HL-60/S4 treated with retinoic acid at 250 ng/mL for 4 days and 3 days (cell line): ENCODE results near the gene UBTD1.
"Not testable (repeated sequence)": the region's sequence is repeated elsewhere in the genome, so short reads cannot be mapped to it uniquely, and the experiment has no call there.

Experiments
- in situ Hi-C: fragments of 300-500 bp; cut with MboI; formaldehyde crosslinking; loops from 2 replicates; pipeline ENCODE4 v1.7.0; 2022; ENCODE audit warnings: low sequenced_read_pairs

UBTD1 gene

DNA sequence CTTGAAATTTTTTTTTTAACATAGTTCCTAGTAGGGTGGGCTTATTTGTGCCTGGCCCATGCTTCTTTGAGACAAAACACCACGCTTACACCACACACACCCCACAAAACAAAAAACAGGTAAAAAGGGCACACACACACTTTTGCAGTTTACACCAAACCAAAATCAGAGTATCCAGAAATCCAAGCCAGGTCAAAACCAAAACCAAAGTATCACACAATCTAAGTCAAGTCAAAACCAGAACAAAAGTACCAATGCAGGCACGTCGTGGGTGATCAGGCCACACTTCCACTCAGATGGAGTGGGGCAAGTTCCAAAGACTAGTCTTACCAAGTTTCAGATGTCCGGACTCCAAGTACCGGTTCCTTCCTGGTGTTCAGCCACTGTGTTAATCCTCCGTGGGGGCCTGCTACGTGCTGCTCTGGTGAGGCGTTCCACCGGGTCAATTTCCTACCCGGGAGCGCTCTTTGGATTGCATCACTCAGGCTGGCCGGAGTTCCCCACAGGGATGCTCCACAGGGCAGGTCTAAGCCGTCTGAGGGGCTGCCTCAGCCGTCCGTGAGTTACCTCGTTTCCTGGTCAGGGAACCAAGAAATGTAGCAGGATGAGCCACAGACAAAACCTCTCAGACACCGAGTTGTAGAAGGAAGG is 62.1 kb downstream of the UBTD1 start:
- in situ Hi-C loops, result not testable (repeated sequence)

DNA sequence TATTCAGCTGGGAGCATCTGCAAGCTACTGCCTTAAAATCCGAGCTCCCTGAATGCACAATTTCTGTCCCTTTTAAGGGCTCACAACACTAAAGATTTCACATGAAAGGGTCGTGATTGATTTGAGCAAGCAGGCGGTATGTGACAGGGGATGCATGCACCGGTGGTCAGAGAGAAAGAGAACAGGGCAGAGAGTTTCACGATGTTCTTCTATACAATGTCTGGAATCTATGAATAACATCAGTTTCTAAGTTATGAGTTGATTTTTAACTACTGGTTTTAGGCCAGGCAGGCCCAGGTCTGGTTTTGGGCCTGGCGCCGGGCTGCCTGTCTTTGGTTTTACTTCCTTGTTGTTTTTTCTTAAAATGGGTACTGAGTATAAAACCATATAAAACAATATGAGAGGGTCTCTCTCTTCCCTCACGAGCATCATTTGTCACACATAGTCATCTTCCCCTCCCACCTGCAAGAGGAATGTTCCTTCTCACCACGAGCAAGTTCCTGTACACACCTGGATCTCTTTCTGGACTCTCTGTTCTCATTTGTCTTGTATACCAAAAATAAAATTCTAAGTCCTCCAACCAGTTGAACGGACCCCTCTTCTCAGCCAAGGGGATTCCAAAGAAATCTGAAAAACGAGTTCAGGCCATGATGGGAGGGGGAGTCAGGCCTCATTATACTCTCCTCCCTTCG is 62.8 kb downstream of the UBTD1 start:
- in situ Hi-C loops, result not testable (repeated sequence)

GRCh38 chr10:97562329-97562728 is 63.6 kb downstream of the UBTD1 start:
- in situ Hi-C loops, result not testable (repeated sequence)

DNA sequence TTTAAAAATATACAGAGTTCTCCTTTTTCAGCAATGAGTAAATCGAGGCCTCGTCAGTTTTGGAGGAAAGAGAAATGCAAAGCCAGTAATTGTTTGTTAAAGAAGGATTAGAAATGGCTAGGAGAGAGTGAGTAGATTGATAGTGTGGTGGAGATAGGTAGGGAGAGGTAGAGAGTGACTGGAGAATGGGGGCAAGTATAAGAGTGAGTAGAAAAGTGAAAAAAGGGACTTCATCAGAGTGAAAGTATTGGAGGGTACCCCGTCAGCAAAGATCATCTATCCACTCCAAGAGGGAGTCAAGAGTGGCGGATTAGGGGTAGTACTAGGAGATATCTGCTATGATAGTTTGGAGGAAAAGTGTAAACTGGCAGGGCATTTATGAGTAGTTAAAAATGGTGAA is 64.6 kb downstream of the UBTD1 start:
- in situ Hi-C loops, result no loop called here

GRCh38 chr10:97564776-97565175 is 66.1 kb downstream of the UBTD1 start:
- in situ Hi-C loops, result no loop called here

DNA sequence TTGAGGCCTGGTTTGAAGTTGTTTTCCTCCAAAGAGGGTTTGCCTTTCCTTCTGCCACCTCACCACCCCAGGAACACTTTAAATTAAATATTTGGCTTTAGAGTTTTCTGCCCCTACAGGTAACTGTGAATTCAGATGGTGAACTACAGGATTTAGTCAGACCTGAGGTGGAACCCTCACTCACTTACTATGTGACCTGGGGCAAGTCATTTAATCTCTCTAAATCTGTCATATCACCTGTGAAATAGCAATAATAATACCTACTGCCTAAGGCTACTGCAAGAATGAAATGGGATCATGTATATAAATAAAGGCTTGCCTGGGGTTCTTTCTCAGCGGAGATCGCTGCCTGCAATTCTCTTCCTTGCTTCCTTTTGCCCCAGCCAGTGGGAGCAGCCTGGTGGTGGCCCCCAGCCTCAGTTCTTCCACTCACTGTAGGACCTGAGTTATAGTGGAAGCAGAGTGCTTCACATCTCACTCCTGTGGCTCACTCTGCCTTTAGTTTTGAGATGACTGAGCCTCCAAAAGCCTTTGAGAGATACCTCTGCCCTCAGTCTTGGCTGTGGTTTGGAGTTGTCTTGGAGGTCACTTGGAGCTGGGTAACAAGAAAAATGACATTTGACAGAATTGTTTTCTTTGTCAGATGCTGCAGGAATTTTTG is 67.7 kb downstream of the UBTD1 start:
- in situ Hi-C loops, result no loop called here

DNA sequence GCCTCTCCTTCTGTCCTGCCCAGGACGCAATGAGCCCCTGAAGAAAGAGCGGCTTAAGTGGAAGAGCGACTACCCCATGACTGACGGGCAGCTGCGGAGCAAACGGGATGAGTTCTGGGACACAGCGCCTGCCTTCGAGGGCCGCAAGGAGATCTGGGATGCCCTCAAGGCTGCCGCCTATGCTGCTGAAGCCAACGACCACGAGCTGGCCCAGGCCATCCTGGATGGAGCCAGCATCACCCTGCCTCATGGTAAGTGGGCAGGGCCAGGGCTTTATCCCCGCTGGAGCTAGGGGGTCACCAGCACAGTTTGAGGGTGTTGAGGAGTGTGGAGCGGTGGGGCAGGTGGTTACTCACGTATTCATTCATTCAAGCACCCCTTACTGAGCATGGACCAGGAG is 69.2 kb downstream of the UBTD1 start:
- in situ Hi-C loops, result no loop called here

GRCh38 chr10:97570146-97570788 is 71.5 kb downstream of the UBTD1 start:
- in situ Hi-C loops, result no loop called here

- in situ Hi-C loops, result no loop called here
Observed at GRCh38 chr10:97570789-97571471, 72.2 kb downstream of the UBTD1 start.

DNA sequence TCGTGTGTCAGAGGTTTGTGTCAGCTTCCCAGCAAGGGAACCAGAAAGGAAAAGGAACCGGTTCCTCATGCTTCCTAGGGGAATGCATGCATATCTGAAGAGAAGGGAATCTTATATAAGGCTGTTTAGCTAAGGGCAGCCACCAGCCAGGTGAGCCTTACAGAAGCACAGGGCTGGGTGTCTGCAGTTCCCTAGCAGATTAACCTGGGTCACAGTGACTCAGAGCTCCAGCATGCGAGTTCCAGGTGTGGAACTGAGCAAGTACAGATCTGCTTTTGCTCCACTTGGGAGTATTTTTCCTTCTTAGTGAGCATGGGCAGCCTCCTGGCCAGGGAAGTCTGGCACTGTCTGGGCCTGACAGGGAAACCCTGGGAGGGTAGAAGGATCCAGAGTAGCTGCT is 72.9 kb downstream of the UBTD1 start:
- in situ Hi-C loops, result no loop called here

DNA sequence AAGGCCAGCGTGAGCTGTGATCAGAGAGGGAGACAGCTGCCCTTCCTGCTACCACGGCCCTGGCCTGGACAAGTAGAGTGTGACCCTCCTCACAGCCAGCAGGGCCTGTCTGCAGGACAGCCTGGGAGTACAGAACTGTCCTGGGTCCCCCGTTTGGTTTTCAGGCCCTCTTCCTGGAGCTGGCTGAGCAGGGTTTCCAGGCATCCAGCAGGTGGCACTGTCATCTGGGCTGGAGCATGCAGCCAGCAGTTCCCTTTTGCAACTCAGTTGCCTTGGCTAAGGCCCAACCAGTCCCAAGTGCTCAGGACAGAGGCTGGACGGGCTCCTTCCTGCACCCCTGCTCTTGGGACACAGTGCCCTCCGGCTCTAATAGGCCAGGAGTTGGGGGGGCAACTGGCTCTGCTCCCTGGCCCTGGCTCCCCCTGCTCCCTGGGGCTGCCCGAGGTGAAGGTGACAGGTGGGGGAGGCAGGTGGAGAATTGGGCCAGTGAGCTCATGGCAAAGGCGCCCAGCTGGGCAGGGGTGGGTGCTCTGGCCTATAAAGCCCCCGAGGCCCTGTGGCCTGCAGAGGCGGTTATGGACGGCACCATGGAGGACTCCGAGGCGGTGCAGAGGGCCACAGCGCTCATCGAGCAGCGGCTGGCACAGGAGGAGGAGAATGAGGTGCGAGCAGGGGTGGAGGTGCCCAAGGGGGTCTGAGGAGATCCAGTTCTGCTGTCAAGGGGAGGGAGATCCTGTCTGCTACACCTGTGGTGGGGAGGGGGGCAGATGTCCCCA is 73.7 kb downstream of the UBTD1 start, which contains the start of gene ANKRD2:
Gene ANKRD2, plus strand, starts transcription at position 566 of the 776 bp plus-strand sequence. Its CDS starts 10 bp downstream, at position 576.
- in situ Hi-C loops, result no loop called here

DNA sequence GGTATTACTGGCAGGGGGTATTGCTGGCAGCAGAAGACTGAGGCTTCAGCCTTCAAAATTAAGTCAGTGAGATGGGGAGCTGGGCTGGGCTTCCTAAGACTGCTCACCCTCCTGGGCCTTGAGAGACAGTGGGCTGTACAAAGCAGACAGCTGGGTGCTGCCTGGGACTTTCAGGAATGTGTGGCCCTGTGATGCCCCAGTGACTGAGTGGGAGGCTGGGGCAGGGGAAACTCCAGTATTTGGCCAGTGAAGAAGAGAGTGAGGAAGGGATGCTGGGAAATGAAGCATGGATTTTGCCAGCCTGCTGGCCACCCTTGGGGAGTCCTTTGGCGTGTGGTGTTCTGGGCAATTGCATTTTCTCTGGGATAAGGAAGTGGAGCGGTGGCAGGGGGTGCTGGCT is 74.3 kb downstream of the UBTD1 start:
- in situ Hi-C loops, result no loop called here

DNA sequence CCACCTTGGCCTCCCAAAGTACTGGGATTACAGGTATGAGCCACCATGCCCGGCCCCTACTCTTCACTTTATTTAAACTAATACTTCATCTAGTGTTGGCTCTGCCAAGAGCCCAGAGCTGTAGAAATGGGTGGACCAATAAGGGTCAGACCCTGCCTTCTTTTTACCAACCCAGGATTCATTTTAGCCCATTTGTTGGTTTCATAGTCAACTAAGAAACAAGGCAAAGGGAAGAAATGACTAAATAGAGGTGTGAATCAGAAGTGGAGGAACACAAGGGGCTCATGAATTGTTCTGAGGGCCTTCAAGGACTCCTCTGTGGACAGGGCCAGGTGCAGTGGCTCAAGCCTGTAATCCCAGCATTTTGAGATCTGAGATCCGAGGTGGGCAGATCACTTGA is 74.9 kb downstream of the UBTD1 start:
- in situ Hi-C loops, result no loop called here

DNA sequence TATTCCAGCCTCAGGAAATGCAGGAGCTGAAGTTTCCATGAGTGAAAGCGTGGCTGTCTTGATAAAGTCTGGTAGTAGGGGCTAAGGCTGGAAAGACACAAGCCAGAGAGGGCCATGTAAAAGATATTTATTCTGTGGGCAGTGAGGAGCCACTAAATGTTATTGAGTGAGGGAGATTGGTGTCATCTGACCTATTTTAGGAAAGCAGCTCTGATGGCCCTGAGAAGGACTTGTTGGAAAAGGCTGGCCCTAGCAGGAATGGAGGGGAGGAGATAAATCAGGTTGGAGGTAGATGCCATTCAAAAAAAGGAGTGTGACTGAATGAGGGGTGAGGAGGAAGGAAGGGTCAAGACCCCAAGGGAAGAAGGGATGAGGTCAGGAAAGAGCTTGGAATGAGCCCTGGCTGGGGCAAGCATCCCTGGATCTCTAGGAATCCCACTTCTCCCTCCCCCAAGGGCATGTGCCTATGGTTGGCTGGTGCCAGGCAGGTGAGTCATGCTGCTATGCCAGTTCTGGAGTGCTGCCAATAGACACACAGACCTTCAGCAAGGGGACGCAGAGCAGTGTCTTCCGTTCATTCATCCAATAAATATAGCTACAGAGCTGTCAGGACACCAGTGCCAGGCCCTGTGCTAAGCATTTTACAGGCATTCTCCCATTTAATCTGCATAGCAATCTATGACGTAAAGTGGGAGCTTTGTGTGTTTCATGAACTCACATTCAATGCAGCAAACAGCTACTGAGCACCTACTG is 75.8 kb downstream of the UBTD1 start:
- in situ Hi-C loops, result no loop called here

- in situ Hi-C loops, result no loop called here
Observed at GRCh38 chr10:97575127-97575668, 76.5 kb downstream of the UBTD1 start.

GRCh38 chr10:97576487-97576886 is 77.8 kb downstream of the UBTD1 start:
- in situ Hi-C loops, result not testable (repeated sequence)

DNA sequence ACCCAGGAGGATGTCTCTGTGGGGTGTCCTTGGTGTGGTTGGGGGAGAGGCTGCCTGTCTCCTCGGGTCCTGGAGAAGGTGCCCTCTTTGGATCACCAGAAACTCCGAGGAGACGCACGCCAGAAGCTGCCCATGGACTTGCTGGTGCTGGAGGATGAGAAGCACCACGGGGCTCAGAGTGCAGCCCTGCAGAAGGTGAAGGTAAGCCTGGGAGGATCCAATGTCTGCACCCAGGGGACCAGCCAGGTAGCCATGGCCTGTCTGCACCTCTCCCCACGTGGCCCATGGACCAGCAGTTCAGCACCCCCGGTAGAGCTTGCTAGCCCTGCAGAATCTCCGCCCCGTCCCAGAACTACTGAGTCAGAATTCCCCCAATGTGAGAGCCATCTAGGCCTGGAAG is 79.0 kb downstream of the UBTD1 start:
- in situ Hi-C loops, result no loop called here

DNA sequence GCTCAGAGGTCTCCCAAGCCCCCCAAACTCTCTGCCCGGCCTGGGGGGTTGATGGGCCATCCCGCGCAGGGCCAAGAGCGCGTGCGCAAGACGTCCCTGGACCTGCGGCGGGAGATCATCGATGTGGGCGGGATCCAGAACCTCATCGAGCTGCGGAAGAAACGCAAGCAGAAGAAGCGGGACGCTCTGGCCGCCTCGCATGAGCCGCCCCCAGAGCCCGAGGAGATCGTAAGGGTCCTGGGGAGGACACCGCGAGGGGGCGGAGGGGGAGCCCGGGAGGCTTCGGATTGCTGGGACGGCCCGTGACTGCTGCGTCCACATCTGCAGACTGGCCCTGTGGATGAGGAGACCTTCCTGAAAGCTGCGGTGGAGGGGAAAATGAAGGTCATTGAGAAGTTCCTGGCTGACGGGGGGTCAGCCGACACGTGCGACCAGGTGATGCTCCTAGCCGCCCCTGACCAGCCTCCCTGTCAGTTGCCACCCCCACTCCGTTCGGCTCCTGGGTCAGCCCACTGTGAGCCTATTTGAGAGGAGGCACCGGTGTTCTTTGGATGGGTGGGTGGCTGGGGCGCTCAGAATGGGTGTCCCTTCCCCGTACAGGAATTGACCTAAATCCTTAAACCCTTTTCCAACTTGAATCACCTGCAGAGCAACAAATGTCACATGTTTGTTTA is 79.6 kb downstream of the UBTD1 start:
- in situ Hi-C loops, result no loop called here
